ENCODE results near the gene SLC7A6.

SLC7A6 gene

GRCh38 chr16:68234188-68235107 is 29.9 kb upstream of the SLC7A6 start:
- in situ Hi-C loops (cut with MboI; ENCODE audit: low sequenced_read_pairs), result no loop called here

- in situ Hi-C loops (cut with MboI; ENCODE audit: low sequenced_read_pairs), result no loop called here
Measured at GRCh38 chr16:68235108-68235886, 29.0 kb upstream of the SLC7A6 start.

GRCh38 chr16:68235887-68236136 is 28.5 kb upstream of the SLC7A6 start, which contains the start of gene ESRP2:
TSS of gene ESRP2 (minus strand) at chr16:68236127. CDS start at chr16:68236045, 82 bp downstream.
- in situ Hi-C loops (cut with MboI; ENCODE audit: low sequenced_read_pairs), result no loop called here

- in situ Hi-C loops (cut with MboI; ENCODE audit: low sequenced_read_pairs), result no loop called here
Measured at GRCh38 chr16:68236137-68236825, 28.0 kb upstream of the SLC7A6 start.

GRCh38 chr16:68236826-68237242 is 27.5 kb upstream of the SLC7A6 start:
- in situ Hi-C loops (cut with MboI; ENCODE audit: low sequenced_read_pairs), result no loop called here

- in situ Hi-C loops (cut with MboI; ENCODE audit: low sequenced_read_pairs), result no loop called here
Measured at GRCh38 chr16:68237243-68238028, 26.9 kb upstream of the SLC7A6 start.

GRCh38 chr16:68238029-68238345 is 26.3 kb upstream of the SLC7A6 start:
- in situ Hi-C loops (cut with MboI; ENCODE audit: low sequenced_read_pairs), result no loop called here

GRCh38 chr16:68242085-68242484 is 22.2 kb upstream of the SLC7A6 start:
- in situ Hi-C loops (cut with MboI; ENCODE audit: low sequenced_read_pairs), result no loop called here

GRCh38 chr16:68242926-68243858 is 21.1 kb upstream of the SLC7A6 start:
- in situ Hi-C loops (cut with MboI; ENCODE audit: low sequenced_read_pairs), result no loop called here

- in situ Hi-C loops (cut with MboI; ENCODE audit: low sequenced_read_pairs), result no loop called here
Measured at GRCh38 chr16:68244481-68244902, 19.8 kb upstream of the SLC7A6 start.

GRCh38 chr16:68244903-68245853 is 19.1 kb upstream of the SLC7A6 start, which contains the start of gene PLA2G15:
TSS of gene PLA2G15 (plus strand) at chr16:68245373. CDS start at chr16:68245427, 54 bp downstream.
- in situ Hi-C loops (cut with MboI; ENCODE audit: low sequenced_read_pairs), result no loop called here

GRCh38 chr16:68246121-68246520 is 18.2 kb upstream of the SLC7A6 start:
- in situ Hi-C loops (cut with MboI; ENCODE audit: low sequenced_read_pairs), result no loop called here

GRCh38 chr16:68246666-68247065 is 17.7 kb upstream of the SLC7A6 start:
- in situ Hi-C loops (cut with MboI; ENCODE audit: low sequenced_read_pairs), result no loop called here

GRCh38 chr16:68247400-68247799 is 16.9 kb upstream of the SLC7A6 start:
- in situ Hi-C loops (cut with MboI; ENCODE audit: low sequenced_read_pairs), result no loop called here

- in situ Hi-C loops (cut with MboI; ENCODE audit: low sequenced_read_pairs), result no loop called here
Measured at GRCh38 chr16:68247932-68248331, 16.4 kb upstream of the SLC7A6 start.

- in situ Hi-C loops (cut with MboI; ENCODE audit: low sequenced_read_pairs), result no loop called here
Measured at GRCh38 chr16:68249371-68249770, 15.0 kb upstream of the SLC7A6 start.

GRCh38 chr16:68250951-68251350 is 13.4 kb upstream of the SLC7A6 start:
- in situ Hi-C loops (cut with MboI; ENCODE audit: low sequenced_read_pairs), result no loop called here

GRCh38 chr16:68251832-68252231 is 12.5 kb upstream of the SLC7A6 start:
- in situ Hi-C loops (cut with MboI; ENCODE audit: low sequenced_read_pairs), result no loop called here

- in situ Hi-C loops (cut with MboI; ENCODE audit: low sequenced_read_pairs), result no loop called here
Measured at GRCh38 chr16:68252383-68252782, 11.9 kb upstream of the SLC7A6 start.

Data from HL-60/S4 (cell line).